ENCODE measurements around the gene FANCD2OS.
"Not testable (repeated sequence)": the region's sequence is repeated elsewhere in the genome, so short reads cannot be mapped to it uniquely, and the experiment has no call there.

Gene FANCD2OS

GRCh38 chr3:10108091-10108490 is at the start of gene FANCD2OS:
FANCD2OS (minus strand) TSS chr3:10108255; CDS start chr3:10104774, 3,481 bp downstream.
- no peak for DNase-seq

GRCh38 chr3:10157031-10157430 is 49.0 kb upstream of the FANCD2OS start:
- DNase-seq = no peak
- intact Hi-C loops (cut with DNase I) = no loop called here

More at GRCh38 chr3:10108091-10108490, at the start of gene FANCD2OS:
- intact Hi-C loops (cut with DNase I) = no loop called here

GRCh38 chr3:10155658-10156057 is 47.6 kb upstream of the FANCD2OS start:
- intact Hi-C loops (cut with DNase I) = no loop called here
- DNase-seq = no peak

GRCh38 chr3:10155123-10155472 is 47.0 kb upstream of the FANCD2OS start:
- DNase-seq = no peak
- intact Hi-C loops (cut with DNase I) = no loop called here

GRCh38 chr3:10154335-10155122 is 46.5 kb upstream of the FANCD2OS start:
- intact Hi-C loops (cut with DNase I) = no loop called here
- DNase-seq = no peak

GRCh38 chr3:10150987-10151386 is 42.9 kb upstream of the FANCD2OS start:
- intact Hi-C loops (cut with DNase I) = no loop called here

GRCh38 chr3:10149226-10149625 is 41.2 kb upstream of the FANCD2OS start:
- intact Hi-C loops (cut with DNase I) = no loop called here
- DNase-seq = no peak

More at GRCh38 chr3:10150987-10151386, 42.9 kb upstream of the FANCD2OS start:
- DNase-seq = no peak

GRCh38 chr3:10145685-10146084 is 37.6 kb upstream of the FANCD2OS start:
- DNase-seq = no peak
- intact Hi-C loops (cut with DNase I) = no loop called here

- intact Hi-C loops (cut with DNase I) = no loop called here
- no peak for DNase-seq
Measured at GRCh38 chr3:10142707-10143560, 34.9 kb upstream of the FANCD2OS start.

- intact Hi-C loops (cut with DNase I) = no loop called here
- DNase-seq = peak in 3 of 42 donors; percentile 6 to 11 (median 10)
Measured at GRCh38 chr3:10140996-10141546, 33.0 kb upstream of the FANCD2OS start.

- intact Hi-C loops (cut with DNase I) = no loop called here
- DNase-seq = no peak
Measured at GRCh38 chr3:10137178-10137577, 29.1 kb upstream of the FANCD2OS start.

- intact Hi-C loops (cut with DNase I) = no loop called here
- DNase-seq = no peak
Measured at GRCh38 chr3:10136426-10137005, 28.5 kb upstream of the FANCD2OS start.

GRCh38 chr3:10135872-10136271 is 27.8 kb upstream of the FANCD2OS start:
- intact Hi-C loops (cut with DNase I) = not testable (repeated sequence)

GRCh38 chr3:10122724-10123123 is 14.7 kb upstream of the FANCD2OS start:
- DNase-seq = no peak
- intact Hi-C loops (cut with DNase I) = no loop called here

More at GRCh38 chr3:10135872-10136271, 27.8 kb upstream of the FANCD2OS start:
- DNase-seq = not testable (repeated sequence)

GRCh38 chr3:10121064-10121463 is 13.0 kb upstream of the FANCD2OS start:
- no peak for DNase-seq
- intact Hi-C loops (cut with DNase I) = no loop called here

- DNase-seq = no peak
- intact Hi-C loops (cut with DNase I) = no loop called here
Measured at GRCh38 chr3:10119376-10119775, 11.3 kb upstream of the FANCD2OS start.

GRCh38 chr3:10116928-10117327 is 8.9 kb upstream of the FANCD2OS start:
- DNase-seq = no peak
- intact Hi-C loops (cut with DNase I) = no loop called here

GRCh38 chr3:10116138-10116460 is 8.0 kb upstream of the FANCD2OS start:
- intact Hi-C loops (cut with DNase I) = no loop called here
- DNase-seq = no peak

GRCh38 chr3:10115326-10116137 is 7.5 kb upstream of the FANCD2OS start, which contains the start of gene BRK1:
BRK1 (plus strand) TSS chr3:10115675; CDS start chr3:10115702, 27 bp downstream.
- peak; percentile 90 to 98 (median 94) for DNase-seq
- intact Hi-C loops (cut with DNase I) = no loop called here

All from head of caudate nucleus (tissue), 42 donors.